A549 (cell line): Measurements from ENCODE around the gene ADCY2. TPM values are rescaled to one million over a fixed set of nuclear protein-coding genes. Genes with fewer than 3 reads are reported as not detected.

Experiments
- ATAC-seq, 2 experiments: fragments of 200-7000 bp in 1 of 2; fragments of >200 bp in 1 of 2; cut with Nextera tagmentation in 1 of 2; cut with Tn5 transposase in 1 of 2; 3 replicates each; pipeline versions ENCODE4 v1.8.0 to v1.9.1; 2018 to 2020; ENCODE audit warnings: mild to moderate bottlenecking in 1 of 2, moderate library complexity in 1 of 2
- CTCF ChIA-PET: fragments of 300-600 bp; sonication (Branson Sonifier 250); formaldehyde crosslinking; extraction: SDS; loops from one replicate; lab custom pipeline; 2021; ENCODE audit warnings: antibody characterized with exemption, inconsistent platforms; lab: Yijun Ruan, JAX
- POLR2A ChIA-PET: fragments of 350-600 bp; formaldehyde crosslinking; extraction: SDS; loops from one replicate; lab custom pipeline; 2021; ENCODE audit warnings: antibody characterized with exemption, inconsistent platforms; lab: Yijun Ruan, JAX
- DNase-seq, 2 experiments: peaks; one replicate each; pipeline versions ENCODE4 v3.0.0 to v3.0.0-alpha.2; 2011 to 2016; ENCODE audit warnings: low read depth in 1 of 2, low spot score in 1 of 2
- FAIRE-seq: peaks from 2 replicates; lab custom pipeline; 2011; peaks lifted over from hg19 to GRCh38; lab: Jason Lieb, UNC
- H3K27ac ChIP-seq, 2 experiments: fragments of >200 bp; sonication (Bioruptor Twin); formaldehyde crosslinking; 3 replicates each; pipeline ENCODE4 v1.5.1; 2016 to 2017
- H3K4me1 ChIP-seq: fragments of >200 bp; sonication (Bioruptor Twin); formaldehyde crosslinking; 3 replicates; pipeline ENCODE4 v1.6.1; 2016
- H3K4me2 ChIP-seq: fragments of >200 bp; sonication (Bioruptor Twin); formaldehyde crosslinking; 3 replicates; pipeline ENCODE4 v1.6.1; 2016
- H3K4me3 ChIP-seq: fragments of >200 bp; sonication (Bioruptor Twin); formaldehyde crosslinking; 3 replicates; pipeline ENCODE4 v1.5.1; 2016
- H3K9me3 ChIP-seq: fragments of >200 bp; sonication (Bioruptor Twin); formaldehyde crosslinking; 3 replicates; pipeline ENCODE4 v1.6.1; 2016
- CBX8 ChIP-seq: fragments of 200-600 bp; sonication (generic); IDR thresholded peaks from 2 replicates; pipeline ENCODE4 v1.6.1; 2016
- CEBPB ChIP-seq, 2 experiments: fragments of >200 bp in 1 of 2; sonication (Bioruptor Twin) in 1 of 2; formaldehyde crosslinking in 1 of 2; IDR thresholded peaks; 2 replicates each; pipeline ENCODE4 v1.6.1; 2012 to 2016
- CHD2 ChIP-seq: fragments of 150-350 bp; IDR thresholded peaks from 2 replicates; pipeline ENCODE4 v1.6.1; 2014; ENCODE audit warnings: low read length; ENCODE audit not compliant: partially characterized antibody
- EHMT2 ChIP-seq: fragments of 200-600 bp; sonication (generic); IDR thresholded peaks from 2 replicates; pipeline ENCODE4 v1.6.1; 2016; ENCODE audit warnings: antibody characterized with exemption, low read depth, mild to moderate bottlenecking, moderate library complexity
- FOSL2 ChIP-seq, 2 experiments: fragments of 450-650 bp in 1 of 2; fragments of >200 bp in 1 of 2; sonication (Bioruptor Twin) in 1 of 2; formaldehyde crosslinking; IDR thresholded peaks; 2 replicates each; pipeline versions ENCODE4 v1.5.0 to v1.6.1; 2016 to 2020; ENCODE audit warnings: mild to moderate bottlenecking in 1 of 2, moderate library complexity in 1 of 2
- FOXS1 ChIP-seq: fragments of 250-450 bp; sonication (Bioruptor Pico); IDR thresholded peaks from 2 replicates; pipeline ENCODE4 v1.5.0; 2020; ENCODE audit warnings: mild to moderate bottlenecking, moderate library complexity
- GATA3 ChIP-seq: IDR thresholded peaks from 2 replicates; pipeline ENCODE4 v1.6.1; 2012; ENCODE audit warnings: borderline replicate concordance
- HDAC2 ChIP-seq: fragments of 200-600 bp; sonication (generic); IDR thresholded peaks from 2 replicates; pipeline ENCODE4 v1.6.1; 2016
- HOXB13 ChIP-seq: fragments of 250-450 bp; sonication (Bioruptor Pico); IDR thresholded peaks from 2 replicates; pipeline ENCODE4 v1.5.0; 2020; ENCODE audit warnings: low read depth, mild to moderate bottlenecking, moderate library complexity
- MAFK ChIP-seq: fragments of 450-650 bp; IDR thresholded peaks from 2 replicates; pipeline ENCODE4 v1.6.1; 2014; ENCODE audit not compliant: partially characterized antibody
- MAZ ChIP-seq: fragments of 150-350 bp; IDR thresholded peaks from 2 replicates; pipeline ENCODE4 v1.6.1; 2014; ENCODE audit warnings: antibody characterized with exemption, low read depth, low read length, borderline replicate concordance
- PHF8 ChIP-seq: fragments of 200-600 bp; sonication (generic); IDR thresholded peaks from 2 replicates; pipeline ENCODE4 v1.6.1; 2016; ENCODE audit warnings: low read depth, mild to moderate bottlenecking, antibody characterized with exemption, moderate library complexity, borderline replicate concordance
- POLR2A ChIP-seq: IDR thresholded peaks from 2 replicates; pipeline ENCODE4 v1.6.1; 2012; ENCODE audit warnings: mild to moderate bottlenecking, low read length
- RAD21 ChIP-seq, 2 experiments: fragments of >200 bp in 1 of 2; sonication (Bioruptor Twin) in 1 of 2; formaldehyde crosslinking in 1 of 2; IDR thresholded peaks in 1 of 2; conservative IDR thresholded peaks in 1 of 2; 2 replicates in 1 of 2; 3 replicates in 1 of 2; pipeline ENCODE4 v1.6.1; 2012 to 2018; ENCODE audit warnings: inconsistent platforms in 1 of 2
- RCOR1 ChIP-seq: fragments of 150-350 bp; IDR thresholded peaks from 2 replicates; pipeline ENCODE4 v1.6.1; 2014; ENCODE audit warnings: antibody characterized with exemption, low read length, low read depth
- RFX5 ChIP-seq: fragments of 450-650 bp; IDR thresholded peaks from 2 replicates; pipeline ENCODE4 v1.7.1; 2014; ENCODE audit warnings: antibody characterized with exemption, mild to moderate bottlenecking, moderate library complexity
- SMC3 ChIP-seq: fragments of >200 bp; sonication (Bioruptor Twin); formaldehyde crosslinking; IDR thresholded peaks from 3 replicates; pipeline ENCODE4 v1.6.1; 2018; ENCODE audit warnings: inconsistent platforms
- ZC3H11A ChIP-seq: fragments of 450-650 bp; IDR thresholded peaks from 2 replicates; pipeline ENCODE4 v1.6.1; 2014; ENCODE audit warnings: antibody characterized with exemption, mild to moderate bottlenecking
- ZSCAN20 ChIP-seq: fragments of 250-450 bp; sonication (Bioruptor Pico); IDR thresholded peaks from 2 replicates; pipeline ENCODE4 v1.8.0; 2022; ENCODE audit warnings: mild to moderate bottlenecking, moderate library complexity
- WGBS: methylation state at CpG from one replicate; pipeline ENCODE4 v1.1.6; 2017; ENCODE audit errors: missing lambda C conversion rate; 5-methylcytosine and 5-hydroxymethylcytosine counted together
- polyA plus RNA-seq, 4 experiments: library from polyadenylated mRNA; depleted of rRNA in 3 of 4; stranded (reverse); fragments of >200 nt; fragmentation: RNase III in 1 of 4; extraction: RNeasy Plus Mini Kit Qiagen cat#74134 plus additional on column Dnase treatment in 1 of 4; gene quantifications; 2 replicates in 3 of 4; 3 replicates in 1 of 4; pipeline ENCODE4 v1.2.3, GENCODE V29; 2011 to 2017
- TF ChIP-seq, protein P1 (sequence below): fragments of >200 bp; sonication (Bioruptor Twin); formaldehyde crosslinking; IDR thresholded peaks from 3 replicates; pipeline ENCODE4 v1.6.1; 2016
- TF ChIP-seq, protein P2 (sequence below): fragments of 150-350 bp; IDR thresholded peaks from 2 replicates; pipeline ENCODE4 v1.6.1; 2014; ENCODE audit warnings: low read depth, mild to moderate bottlenecking, low read length
- TF ChIP-seq, protein P3 (sequence below): fragments of 200-600 bp; sonication (generic); IDR thresholded peaks from 2 replicates; pipeline ENCODE4 v1.6.1; 2016; ENCODE audit warnings: antibody characterized with exemption, mild to moderate bottlenecking, moderate library complexity
- TF ChIP-seq, protein P4 (sequence below): IDR thresholded peaks from 2 replicates; pipeline ENCODE4 v1.6.1; 2012

The ADCY2 gene
- polyA plus RNA-seq, 2 of the 4 experiments (the other 2 are of a cell fraction): not detected

DNA sequence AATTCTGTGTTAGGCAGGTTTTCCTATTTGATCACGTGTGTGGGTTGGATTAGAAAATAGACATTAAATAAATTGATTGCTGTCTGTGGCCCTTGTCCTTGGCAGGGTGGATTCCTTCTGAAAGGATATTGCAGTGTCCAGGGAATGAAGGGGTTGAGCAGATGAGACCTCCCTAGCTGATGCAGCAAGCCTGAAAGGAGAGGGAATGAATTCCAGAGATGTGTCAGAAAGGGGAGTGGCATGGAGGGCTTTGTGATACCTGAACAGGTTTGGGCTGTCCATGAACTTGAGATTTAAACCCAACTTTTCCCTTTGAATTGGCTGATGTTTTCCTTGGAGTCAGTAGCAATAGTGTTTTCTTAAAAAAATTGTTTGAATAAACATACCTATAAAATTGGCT is 66.8 kb downstream of the ADCY2 start:
- FAIRE-seq (no peak), DNase-seq (no peak), ATAC-seq (no peak)
- CTCF ChIA-PET: no interaction called here
- no peak overlapping the region for H3K27ac ChIP-seq
- 0% methylated on average over 1 of the region's 1 CpG for WGBS
- H3K9me3 ChIP-seq: no peaks in the 10 kb centered on the region
- H3K4me2 ChIP-seq: no peak overlapping the region
- H3K4me3 ChIP-seq: no peak overlapping the region
- H3K4me1 ChIP-seq: no peaks in the 10 kb centered on the region
- TF ChIP-seq CEBPB (IDR thresholded peaks at IDR 0.05) (no peak), GATA3 (no peak), ZSCAN20 (CRISPR knock-in tag) (no peak), POLR2A (no peak), MAZ (no peak), EHMT2 (no peak), RFX5 (no peak), FOSL2 (IDR thresholded peaks at IDR 0.05) (no peak), FOSL2 (CRISPR knock-in tag; IDR thresholded peaks at IDR 0.05) (no peak), RCOR1 (no peak), FOXS1 (CRISPR knock-in tag) (no peak)
- TF ChIP-seq, protein P1, sequence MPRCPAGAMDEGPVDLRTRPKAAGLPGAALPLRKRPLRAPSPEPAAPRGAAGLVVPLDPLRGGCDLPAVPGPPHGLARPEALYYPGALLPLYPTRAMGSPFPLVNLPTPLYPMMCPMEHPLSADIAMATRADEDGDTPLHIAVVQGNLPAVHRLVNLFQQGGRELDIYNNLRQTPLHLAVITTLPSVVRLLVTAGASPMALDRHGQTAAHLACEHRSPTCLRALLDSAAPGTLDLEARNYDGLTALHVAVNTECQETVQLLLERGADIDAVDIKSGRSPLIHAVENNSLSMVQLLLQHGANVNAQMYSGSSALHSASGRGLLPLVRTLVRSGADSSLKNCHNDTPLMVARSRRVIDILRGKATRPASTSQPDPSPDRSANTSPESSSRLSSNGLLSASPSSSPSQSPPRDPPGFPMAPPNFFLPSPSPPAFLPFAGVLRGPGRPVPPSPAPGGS: no peak
- TF ChIP-seq, protein P2, sequence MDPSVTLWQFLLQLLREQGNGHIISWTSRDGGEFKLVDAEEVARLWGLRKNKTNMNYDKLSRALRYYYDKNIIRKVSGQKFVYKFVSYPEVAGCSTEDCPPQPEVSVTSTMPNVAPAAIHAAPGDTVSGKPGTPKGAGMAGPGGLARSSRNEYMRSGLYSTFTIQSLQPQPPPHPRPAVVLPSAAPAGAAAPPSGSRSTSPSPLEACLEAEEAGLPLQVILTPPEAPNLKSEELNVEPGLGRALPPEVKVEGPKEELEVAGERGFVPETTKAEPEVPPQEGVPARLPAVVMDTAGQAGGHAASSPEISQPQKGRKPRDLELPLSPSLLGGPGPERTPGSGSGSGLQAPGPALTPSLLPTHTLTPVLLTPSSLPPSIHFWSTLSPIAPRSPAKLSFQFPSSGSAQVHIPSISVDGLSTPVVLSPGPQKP: no peak
- TF ChIP-seq, protein P3, sequence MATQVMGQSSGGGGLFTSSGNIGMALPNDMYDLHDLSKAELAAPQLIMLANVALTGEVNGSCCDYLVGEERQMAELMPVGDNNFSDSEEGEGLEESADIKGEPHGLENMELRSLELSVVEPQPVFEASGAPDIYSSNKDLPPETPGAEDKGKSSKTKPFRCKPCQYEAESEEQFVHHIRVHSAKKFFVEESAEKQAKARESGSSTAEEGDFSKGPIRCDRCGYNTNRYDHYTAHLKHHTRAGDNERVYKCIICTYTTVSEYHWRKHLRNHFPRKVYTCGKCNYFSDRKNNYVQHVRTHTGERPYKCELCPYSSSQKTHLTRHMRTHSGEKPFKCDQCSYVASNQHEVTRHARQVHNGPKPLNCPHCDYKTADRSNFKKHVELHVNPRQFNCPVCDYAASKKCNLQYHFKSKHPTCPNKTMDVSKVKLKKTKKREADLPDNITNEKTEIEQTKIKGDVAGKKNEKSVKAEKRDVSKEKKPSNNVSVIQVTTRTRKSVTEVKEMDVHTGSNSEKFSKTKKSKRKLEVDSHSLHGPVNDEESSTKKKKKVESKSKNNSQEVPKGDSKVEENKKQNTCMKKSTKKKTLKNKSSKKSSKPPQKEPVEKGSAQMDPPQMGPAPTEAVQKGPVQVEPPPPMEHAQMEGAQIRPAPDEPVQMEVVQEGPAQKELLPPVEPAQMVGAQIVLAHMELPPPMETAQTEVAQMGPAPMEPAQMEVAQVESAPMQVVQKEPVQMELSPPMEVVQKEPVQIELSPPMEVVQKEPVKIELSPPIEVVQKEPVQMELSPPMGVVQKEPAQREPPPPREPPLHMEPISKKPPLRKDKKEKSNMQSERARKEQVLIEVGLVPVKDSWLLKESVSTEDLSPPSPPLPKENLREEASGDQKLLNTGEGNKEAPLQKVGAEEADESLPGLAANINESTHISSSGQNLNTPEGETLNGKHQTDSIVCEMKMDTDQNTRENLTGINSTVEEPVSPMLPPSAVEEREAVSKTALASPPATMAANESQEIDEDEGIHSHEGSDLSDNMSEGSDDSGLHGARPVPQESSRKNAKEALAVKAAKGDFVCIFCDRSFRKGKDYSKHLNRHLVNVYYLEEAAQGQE: no peak
- POLR2A ChIA-PET: no interaction called here

DNA sequence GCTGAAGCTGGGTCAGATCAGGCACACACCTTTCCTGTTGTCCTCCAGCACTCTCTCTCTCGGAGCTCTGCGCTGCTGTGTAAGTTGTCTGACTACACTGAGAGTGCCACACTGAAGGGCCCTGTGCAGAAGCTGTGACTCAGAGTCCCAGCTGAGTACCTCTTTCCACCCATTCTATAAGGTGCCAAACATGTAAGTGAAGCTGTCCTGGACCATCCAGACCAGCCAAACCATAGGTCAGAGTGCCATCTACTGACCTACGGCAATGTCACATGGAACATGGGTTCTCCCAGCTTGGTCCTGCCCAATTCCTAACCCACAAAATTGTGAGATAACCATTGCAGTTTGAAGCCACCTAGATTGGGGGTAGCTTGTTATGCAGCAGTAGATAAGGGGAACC is 68.2 kb downstream of the ADCY2 start:
- ChIA-PET POLR2A (no interaction called here), CTCF (no interaction called here)
- H3K9me3 ChIP-seq: no peaks in the 10 kb centered on the region
- H3K4me3 ChIP-seq: no peak overlapping the region
- H3K4me2 ChIP-seq: no peak overlapping the region
- no peaks in the 10 kb centered on the region for H3K4me1 ChIP-seq
- no peak overlapping the region for H3K27ac ChIP-seq
- DNase-seq: peak in 1 of 2 experiments; percentile 18
- ATAC-seq: peak; percentile 30 to 63; a peak in 3 of 6 replicates
- FAIRE-seq: no peak
- WGBS: 0% methylated on average over 3 of the region's 3 CpGs
- TF ChIP-seq CBX8 (no peak), RAD21 (conservative IDR thresholded peaks at IDR 0.05 in 1 of 2, IDR thresholded peaks at IDR 0.05 in 1 of 2) (peak in 1 of 2 experiments; percentile 47; a peak in 2 of 5 replicates), PHF8 (no peak), RCOR1 (no peak)

DNA sequence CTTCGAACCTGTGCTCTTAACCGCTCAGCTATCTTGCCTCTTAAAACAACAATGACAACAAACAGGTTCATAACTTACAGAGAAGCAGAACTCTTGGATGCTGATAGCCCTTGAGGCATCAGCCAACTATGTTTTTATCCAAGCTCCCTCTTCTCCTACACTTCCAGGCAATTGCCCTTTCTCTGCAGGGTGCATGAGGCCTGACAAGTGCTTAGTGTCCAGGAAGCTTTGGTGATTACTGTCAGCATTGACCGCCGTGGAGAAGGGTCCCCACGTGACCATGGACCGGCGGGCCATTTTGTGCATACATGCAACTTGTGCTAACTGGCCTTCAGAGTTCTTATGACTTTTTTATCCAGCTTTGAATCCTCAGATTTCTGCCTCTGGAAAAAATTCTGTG is 71.2 kb downstream of the ADCY2 start:
- Histone ChIP-seq H3K4me1 (no peaks in the 10 kb centered on the region), H3K4me2 (no peak overlapping the region), H3K27ac (no peak overlapping the region), H3K9me3 (no peaks in the 10 kb centered on the region), H3K4me3 (no peak overlapping the region)
- no peak for ATAC-seq
- ChIA-PET POLR2A (no interaction called here), CTCF (no interaction called here)
- DNase-seq: no peak
- no peak for FAIRE-seq
- no peak for TF ChIP-seq CHD2
- TF ChIP-seq, protein P4, sequence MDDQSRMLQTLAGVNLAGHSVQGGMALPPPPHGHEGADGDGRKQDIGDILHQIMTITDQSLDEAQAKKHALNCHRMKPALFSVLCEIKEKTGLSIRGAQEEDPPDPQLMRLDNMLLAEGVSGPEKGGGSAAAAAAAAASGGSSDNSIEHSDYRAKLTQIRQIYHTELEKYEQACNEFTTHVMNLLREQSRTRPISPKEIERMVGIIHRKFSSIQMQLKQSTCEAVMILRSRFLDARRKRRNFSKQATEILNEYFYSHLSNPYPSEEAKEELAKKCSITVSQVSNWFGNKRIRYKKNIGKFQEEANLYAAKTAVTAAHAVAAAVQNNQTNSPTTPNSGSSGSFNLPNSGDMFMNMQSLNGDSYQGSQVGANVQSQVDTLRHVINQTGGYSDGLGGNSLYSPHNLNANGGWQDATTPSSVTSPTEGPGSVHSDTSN: no peak
- TF ChIP-seq HOXB13 (CRISPR knock-in tag): no peak
- no peak for TF ChIP-seq HDAC2
- no peak for TF ChIP-seq SMC3
- TF ChIP-seq ZC3H11A: no peak
- no peak for TF ChIP-seq FOXS1 (CRISPR knock-in tag)
- TF ChIP-seq, protein P1: no peak
- TF ChIP-seq MAFK: no peak
- no peak for TF ChIP-seq POLR2A
- no peak for TF ChIP-seq MAZ
- 8% methylated on average over 7 of the region's 7 CpGs for WGBS
